HepG2 (cell line): ENCODE results near the gene COX5B.

Experiments
- KDM1A ChIP-seq: IDR thresholded peaks from 2 replicates; pipeline ENCODE4 v1.6.1; 2016; ENCODE audit warnings: missing compliant biosample characterization
- MAX ChIP-seq: IDR thresholded peaks from 2 replicates; pipeline ENCODE4 v1.6.1; 2012; ENCODE audit warnings: inconsistent platforms
- NFE2 ChIP-seq: sonication (generic); formaldehyde crosslinking; IDR thresholded peaks from 2 replicates; pipeline ENCODE4 v1.4.0; 2020; ENCODE audit warnings: missing genetic modification reagents
- POLR2A ChIP-seq, 2 experiments: IDR thresholded peaks; 2 replicates each; pipeline ENCODE4 v1.6.1; 2011; ENCODE audit warnings: low read depth in 2 of 2, low read length in 2 of 2, mild to moderate bottlenecking in 1 of 2, moderate library complexity in 1 of 2; ENCODE audit not compliant: insufficient read depth in 1 of 2
- ZNF24 ChIP-seq: fragments of 450-650 bp; IDR thresholded peaks from 2 replicates; pipeline ENCODE4 v1.6.1; 2017; ENCODE audit warnings: antibody characterized with exemption, mild to moderate bottlenecking
- ZNF496 ChIP-seq: sonication (generic); formaldehyde crosslinking; IDR thresholded peaks from 2 replicates; pipeline ENCODE4 v1.8.1; 2023; ENCODE audit warnings: mild to moderate bottlenecking, moderate library complexity, missing genetic modification reagents; ENCODE audit not compliant: insufficient replicate concordance

- TF ChIP-seq KDM1A (no peak), POLR2A (IDR thresholded peaks at IDR 0.05; ENCODE audit: insufficient read depth in 1 of 2, low read depth in 2 of 2, low read length in 2 of 2) (no peak), NFE2 (CRISPR knock-in tag) (no peak), MAX (no peak), ZNF496 (CRISPR knock-in tag) (no peak), ZNF24 (no peak)
These were observed 14.3 kb downstream of the COX5B start for GRCh38 chr2:97660044-97660774.
